Activated naive CD4-positive, alpha-beta T cell treated with anti-CD3 and anti-CD28 coated beads, Interleukin-2, amount 50 U/mL, for 24 hours (primary cell): ENCODE results near the gene ZNF506.
"Not testable (repeated sequence)": the region's sequence is repeated elsewhere in the genome, so short reads cannot be mapped to it uniquely, and the experiment has no call there.

Experiments used
- H3K27ac Mint-ChIP-seq: one replicate; pipeline ENCODE4 v1.8.0; 2021; ENCODE audit warnings: mild to moderate bottlenecking, mixed read lengths
- H3K27me3 Mint-ChIP-seq: one replicate; pipeline ENCODE4 v1.8.0; 2021; ENCODE audit warnings: mixed read lengths
- H3K36me3 Mint-ChIP-seq: one replicate; pipeline ENCODE4 v1.8.0; 2021; ENCODE audit warnings: mixed read lengths
- H3K4me1 Mint-ChIP-seq: one replicate; pipeline ENCODE4 v1.8.0; 2021; ENCODE audit warnings: mixed read lengths
- H3K4me3 Mint-ChIP-seq: one replicate; pipeline ENCODE4 v1.8.0; 2021; ENCODE audit warnings: mild to moderate bottlenecking, mixed read lengths
- H3K9me3 Mint-ChIP-seq: one replicate; pipeline ENCODE4 v1.8.0; 2021; ENCODE audit warnings: mixed read lengths

The ZNF506 gene

DNA sequence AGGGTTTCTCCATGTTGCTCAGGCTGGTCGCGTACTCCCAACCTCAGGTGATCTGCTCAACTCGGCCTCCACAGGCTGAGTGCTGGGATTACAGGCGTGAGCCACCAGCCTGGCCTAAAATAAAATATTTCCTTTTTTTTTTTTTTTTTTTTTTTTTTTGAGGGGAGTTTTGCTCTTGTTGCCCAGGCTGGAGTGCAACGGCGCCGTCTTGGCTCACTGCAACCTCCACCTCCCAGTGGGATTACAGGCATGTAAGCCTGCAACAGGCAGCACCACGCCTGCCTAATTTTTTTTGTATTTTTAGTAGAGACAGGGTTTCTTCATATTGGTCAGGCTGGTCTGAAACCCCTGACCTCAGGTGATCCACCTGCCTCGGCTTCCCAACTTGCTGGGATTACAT, 4.9 kb downstream of the ZNF506 start:
- peaks cover 69% of the 10 kb centered on the region for H3K4me1 Mint-ChIP-seq
- peak overlapping the region; percentile 73 for H3K4me3 Mint-ChIP-seq
- H3K36me3 Mint-ChIP-seq, result peaks cover 46% of the 10 kb centered on the region
- peak overlapping the region; percentile 79 for H3K27ac Mint-ChIP-seq
- no peaks in the 10 kb centered on the region for H3K27me3 Mint-ChIP-seq
- H3K9me3 Mint-ChIP-seq, result peaks cover 5% of the 10 kb centered on the region

DNA sequence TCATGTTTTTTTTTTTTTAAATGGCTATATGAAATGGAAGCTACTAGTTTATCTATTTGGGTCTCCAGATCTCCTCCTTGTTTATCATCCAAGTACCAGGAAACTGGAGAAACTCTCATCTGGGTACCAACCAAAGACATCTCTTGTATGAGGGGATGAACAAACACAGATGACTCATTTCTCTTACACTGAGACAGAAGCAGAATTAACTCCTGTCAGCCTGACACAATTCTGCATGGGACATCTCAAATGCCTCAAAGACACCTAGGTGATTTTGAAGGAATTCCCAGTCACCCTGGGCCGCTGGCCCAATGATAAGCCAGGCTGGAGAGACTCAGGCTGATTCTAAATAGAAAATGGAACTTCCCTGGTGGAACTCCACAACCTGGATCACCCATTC, 9.6 kb downstream of the ZNF506 start:
- not testable (repeated sequence) for H3K27ac Mint-ChIP-seq, H3K4me3 Mint-ChIP-seq, H3K9me3 Mint-ChIP-seq, H3K27me3 Mint-ChIP-seq
- H3K36me3 Mint-ChIP-seq, result peaks cover 52% of the 10 kb centered on the region
- H3K4me1 Mint-ChIP-seq, result peaks cover 48% of the 10 kb centered on the region

DNA sequence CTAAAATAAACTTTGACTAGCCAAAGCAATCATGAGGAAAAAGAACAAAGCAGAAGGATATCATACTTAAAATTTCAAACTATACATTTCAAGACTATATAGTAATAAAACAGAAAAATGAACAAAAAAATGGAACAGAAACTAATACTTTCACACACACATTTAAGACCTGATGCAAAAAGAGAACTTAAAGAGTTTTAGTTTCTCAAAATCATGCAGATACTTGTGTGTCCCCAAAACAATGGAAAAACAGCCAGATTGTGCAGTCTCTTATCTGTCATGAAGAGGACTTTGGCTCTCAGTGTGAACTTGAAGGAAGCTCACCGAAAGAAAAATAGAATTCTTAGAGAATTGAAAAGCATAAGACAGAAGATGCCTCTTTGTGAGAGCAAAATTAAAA, 16.1 kb downstream of the ZNF506 start:
- Mint-ChIP-seq H3K27me3 (no peaks in the 10 kb centered on the region), H3K4me1 (peaks cover 24% of the 10 kb centered on the region), H3K4me3 (no peak overlapping the region), H3K27ac (no peak overlapping the region), H3K36me3 (peaks cover 45% of the 10 kb centered on the region), H3K9me3 (no peaks in the 10 kb centered on the region)

DNA sequence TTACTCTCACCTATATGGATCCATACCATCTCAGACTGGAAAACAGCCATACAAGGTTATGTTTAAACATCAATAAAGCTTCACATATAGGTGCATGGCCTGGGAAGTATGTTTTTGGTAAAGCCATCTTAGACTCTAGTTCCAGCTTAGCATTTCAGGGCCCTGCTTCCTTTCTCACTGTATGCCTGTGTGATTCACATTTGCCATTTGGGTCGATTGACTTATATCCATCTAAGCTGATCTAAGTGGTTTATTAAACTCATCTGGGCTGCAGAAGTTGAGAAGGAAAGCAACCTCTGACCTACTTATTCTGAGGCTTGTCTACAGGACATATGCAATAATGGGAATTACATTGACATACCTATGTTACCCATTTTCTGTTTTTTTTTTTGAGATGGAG, 33.5 kb downstream of the ZNF506 start:
- no peak overlapping the region for H3K4me3 Mint-ChIP-seq
- H3K4me1 Mint-ChIP-seq, result peaks cover 29% of the 10 kb centered on the region
- no peaks in the 10 kb centered on the region for H3K27me3 Mint-ChIP-seq
- H3K27ac Mint-ChIP-seq, result no peak overlapping the region
- H3K9me3 Mint-ChIP-seq, result peaks cover 8% of the 10 kb centered on the region
- peaks cover 45% of the 10 kb centered on the region for H3K36me3 Mint-ChIP-seq

DNA sequence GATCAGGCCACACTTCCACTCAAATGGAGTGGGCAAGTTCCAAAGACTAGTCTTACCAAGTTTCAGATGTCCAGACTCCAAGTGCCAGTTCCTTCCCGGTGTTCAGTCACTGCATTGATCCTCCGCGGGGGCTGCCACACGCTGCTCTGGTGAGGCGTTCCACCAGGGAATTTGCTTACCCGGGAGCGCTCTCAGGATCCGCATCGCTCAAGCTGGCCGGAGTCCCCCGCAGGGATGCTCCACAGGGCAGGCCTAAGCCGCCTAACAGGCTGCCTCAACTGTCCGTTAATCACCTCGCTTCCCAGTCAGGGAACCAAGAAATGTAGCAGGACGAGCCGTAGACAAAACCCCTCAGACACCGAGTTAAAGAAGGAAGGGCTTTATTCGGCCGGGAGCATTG, 36.1 kb downstream of the ZNF506 start:
- not testable (repeated sequence) for H3K27ac Mint-ChIP-seq, H3K4me3 Mint-ChIP-seq, H3K27me3 Mint-ChIP-seq
- Mint-ChIP-seq H3K9me3 (peaks cover 14% of the 10 kb centered on the region), H3K4me1 (peaks cover 48% of the 10 kb centered on the region), H3K36me3 (peaks cover 44% of the 10 kb centered on the region)

DNA sequence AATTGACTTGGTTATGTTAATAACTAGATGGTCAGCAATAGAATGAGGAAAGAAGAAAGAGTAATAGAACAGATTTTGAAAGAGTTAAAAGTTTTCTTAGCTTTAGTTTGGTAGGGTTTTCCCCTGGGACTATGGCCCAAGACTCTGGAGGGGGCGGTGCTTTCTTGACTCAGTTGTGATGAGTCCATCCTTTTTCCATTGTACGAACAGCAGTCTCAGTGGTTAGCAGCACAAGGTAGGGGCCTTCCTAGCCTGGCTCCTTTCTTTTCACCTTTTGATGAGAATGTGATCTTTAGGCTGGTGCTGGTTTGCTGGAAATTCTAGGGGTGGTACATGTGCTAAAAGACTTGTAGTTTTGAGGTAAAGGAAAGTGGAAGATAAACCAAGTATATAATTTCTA, 38.8 kb downstream of the ZNF506 start:
- H3K36me3 Mint-ChIP-seq, result peaks cover 50% of the 10 kb centered on the region
- peak overlapping the region; percentile 71 for H3K27ac Mint-ChIP-seq
- peak overlapping the region; percentile 1 for H3K4me3 Mint-ChIP-seq
- H3K27me3 Mint-ChIP-seq, result no peaks in the 10 kb centered on the region
- peaks cover 68% of the 10 kb centered on the region for H3K4me1 Mint-ChIP-seq
- peaks cover 14% of the 10 kb centered on the region for H3K9me3 Mint-ChIP-seq

DNA sequence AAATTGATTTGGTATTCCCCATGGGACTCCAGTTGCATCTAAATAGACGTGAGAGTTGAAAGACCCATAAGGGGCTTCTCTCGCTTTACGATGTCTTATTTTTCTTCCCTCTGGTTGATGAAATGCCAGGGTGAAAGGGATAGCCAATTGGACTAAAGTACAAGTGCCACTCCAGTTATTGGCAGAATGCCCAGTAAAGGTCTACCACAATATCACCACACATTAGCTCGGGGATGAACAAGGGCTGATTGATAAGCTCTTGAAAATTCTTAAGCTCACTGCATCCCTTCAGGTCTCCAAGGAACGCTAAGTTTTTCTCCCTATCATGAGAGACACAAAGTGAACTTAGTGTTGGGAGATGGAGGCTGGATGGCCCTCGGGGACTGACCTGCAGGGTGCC, 39.8 kb downstream of the ZNF506 start:
- Mint-ChIP-seq H3K36me3 (peaks cover 43% of the 10 kb centered on the region), H3K4me1 (peaks cover 76% of the 10 kb centered on the region), H3K4me3 (peak overlapping the region; percentile 26), H3K9me3 (peaks cover 14% of the 10 kb centered on the region)
- not testable (repeated sequence) for H3K27me3 Mint-ChIP-seq, H3K27ac Mint-ChIP-seq

DNA sequence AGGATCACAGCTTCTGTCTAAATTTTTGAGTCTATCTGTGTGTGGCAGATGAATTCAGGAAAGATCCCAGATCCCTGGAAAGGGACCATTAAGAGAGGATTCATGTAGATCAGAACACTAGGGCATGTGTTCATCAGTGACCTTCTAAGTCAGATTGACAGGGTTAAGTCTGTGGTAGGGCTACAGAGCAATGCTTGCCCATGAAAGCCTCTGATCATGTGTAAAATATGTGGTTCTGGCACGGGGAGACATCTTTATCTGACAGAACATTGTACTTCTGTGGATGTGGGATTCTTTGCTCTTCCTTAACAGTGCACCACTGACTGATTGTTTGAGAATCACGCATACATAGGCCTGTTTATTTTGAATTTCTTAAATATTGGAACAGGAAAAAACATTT, 42.9 kb downstream of the ZNF506 start:
- H3K4me3 Mint-ChIP-seq, result peak overlapping the region; percentile 99
- H3K27me3 Mint-ChIP-seq, result no peaks in the 10 kb centered on the region
- peak overlapping the region; percentile 52 for H3K27ac Mint-ChIP-seq
- H3K9me3 Mint-ChIP-seq, result peaks cover 6% of the 10 kb centered on the region
- H3K36me3 Mint-ChIP-seq, result peaks cover 27% of the 10 kb centered on the region
- peaks cover 69% of the 10 kb centered on the region for H3K4me1 Mint-ChIP-seq

DNA sequence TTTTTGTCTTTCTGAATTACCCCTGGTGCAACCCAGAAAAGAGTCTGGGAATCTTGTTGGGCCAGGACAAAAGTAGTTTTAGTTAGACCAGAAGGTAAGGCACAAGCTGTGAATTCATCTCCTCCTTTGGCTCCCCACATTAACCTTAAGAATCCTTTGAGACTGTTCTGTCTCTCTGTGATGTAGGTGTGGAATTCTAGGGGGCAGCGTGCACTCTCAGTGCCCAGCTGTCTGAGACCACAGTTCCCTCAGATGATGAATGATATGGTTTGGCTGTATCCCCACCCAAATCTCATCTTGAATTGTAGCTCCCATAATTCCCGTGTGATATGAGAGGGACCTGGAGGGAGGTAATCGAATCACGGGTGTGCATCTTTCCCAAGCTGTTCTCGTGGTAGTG, 43.9 kb downstream of the ZNF506 start:
- Mint-ChIP-seq H3K9me3 (peaks cover 5% of the 10 kb centered on the region), H3K4me3 (peak overlapping the region; percentile 99), H3K27me3 (no peaks in the 10 kb centered on the region), H3K27ac (peak overlapping the region; percentile 26), H3K36me3 (peaks cover 27% of the 10 kb centered on the region), H3K4me1 (peaks cover 64% of the 10 kb centered on the region)

DNA sequence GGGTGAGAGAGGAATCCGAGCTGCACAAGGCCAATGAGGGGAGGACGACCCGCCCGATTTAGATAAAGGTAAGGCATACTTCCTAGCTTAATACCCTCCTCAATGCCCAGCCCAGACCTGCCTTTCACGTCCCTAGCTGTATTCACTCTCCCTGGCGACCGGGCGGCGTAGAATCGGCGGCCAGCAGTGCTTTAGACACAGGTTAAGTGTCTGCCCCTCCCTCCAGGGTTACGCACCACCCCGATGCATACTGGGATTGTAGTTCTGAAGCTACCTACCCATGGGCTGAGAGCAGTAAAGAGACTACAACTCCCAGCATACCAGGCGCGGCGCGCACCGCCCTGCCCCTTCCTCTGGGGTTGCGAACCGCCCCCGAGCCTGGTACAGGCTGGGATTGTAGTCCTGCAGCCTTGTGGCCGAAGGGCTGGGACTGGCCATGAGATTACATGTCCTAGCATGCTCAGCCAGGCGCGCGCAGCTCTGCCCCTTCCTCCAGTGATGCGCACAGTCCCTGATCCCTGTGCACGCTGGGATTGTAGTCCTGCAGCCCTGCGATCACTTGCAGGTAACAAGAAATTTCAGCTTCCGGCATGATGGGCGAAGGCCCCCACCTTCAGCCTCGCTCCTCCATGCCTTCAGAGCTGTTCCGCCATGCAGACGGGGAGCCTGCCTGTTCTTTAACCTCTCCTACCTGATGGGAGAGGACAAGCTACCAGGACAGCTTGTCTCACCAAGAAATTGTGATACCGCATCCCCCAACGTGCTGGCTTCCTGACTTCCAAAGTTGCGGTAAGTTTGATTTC, 45.1 kb downstream of the ZNF506 start:
- peaks cover 52% of the 10 kb centered on the region for H3K4me1 Mint-ChIP-seq
- H3K36me3 Mint-ChIP-seq, result peaks cover 21% of the 10 kb centered on the region
- no peaks in the 10 kb centered on the region for H3K27me3 Mint-ChIP-seq
- peak overlapping the region; percentile 95 for H3K27ac Mint-ChIP-seq
- no peaks in the 10 kb centered on the region for H3K9me3 Mint-ChIP-seq
- H3K4me3 Mint-ChIP-seq, result peak overlapping the region; percentile 99

DNA sequence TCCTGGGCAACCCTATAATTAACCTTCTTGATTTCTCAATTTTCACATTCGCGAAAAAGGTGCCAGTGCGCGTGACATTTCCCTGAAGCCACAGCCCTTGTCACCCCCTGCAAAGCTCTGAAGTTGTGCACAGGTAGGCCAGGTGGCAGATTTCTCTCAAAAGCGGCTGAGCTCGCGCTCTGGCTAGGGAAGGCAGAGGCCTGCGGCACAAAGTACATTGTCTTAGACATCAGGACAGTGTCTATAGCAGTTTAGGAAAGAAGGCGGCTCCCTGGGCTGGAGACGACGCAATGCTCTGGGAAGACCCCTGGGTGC, 45.7 kb downstream of the ZNF506 start:
- peak overlapping the region; percentile 99 for H3K4me3 Mint-ChIP-seq
- H3K9me3 Mint-ChIP-seq, result no peaks in the 10 kb centered on the region
- no peaks in the 10 kb centered on the region for H3K27me3 Mint-ChIP-seq
- H3K4me1 Mint-ChIP-seq, result peaks cover 49% of the 10 kb centered on the region
- H3K27ac Mint-ChIP-seq, result peak overlapping the region; percentile 95
- peaks cover 18% of the 10 kb centered on the region for H3K36me3 Mint-ChIP-seq

DNA sequence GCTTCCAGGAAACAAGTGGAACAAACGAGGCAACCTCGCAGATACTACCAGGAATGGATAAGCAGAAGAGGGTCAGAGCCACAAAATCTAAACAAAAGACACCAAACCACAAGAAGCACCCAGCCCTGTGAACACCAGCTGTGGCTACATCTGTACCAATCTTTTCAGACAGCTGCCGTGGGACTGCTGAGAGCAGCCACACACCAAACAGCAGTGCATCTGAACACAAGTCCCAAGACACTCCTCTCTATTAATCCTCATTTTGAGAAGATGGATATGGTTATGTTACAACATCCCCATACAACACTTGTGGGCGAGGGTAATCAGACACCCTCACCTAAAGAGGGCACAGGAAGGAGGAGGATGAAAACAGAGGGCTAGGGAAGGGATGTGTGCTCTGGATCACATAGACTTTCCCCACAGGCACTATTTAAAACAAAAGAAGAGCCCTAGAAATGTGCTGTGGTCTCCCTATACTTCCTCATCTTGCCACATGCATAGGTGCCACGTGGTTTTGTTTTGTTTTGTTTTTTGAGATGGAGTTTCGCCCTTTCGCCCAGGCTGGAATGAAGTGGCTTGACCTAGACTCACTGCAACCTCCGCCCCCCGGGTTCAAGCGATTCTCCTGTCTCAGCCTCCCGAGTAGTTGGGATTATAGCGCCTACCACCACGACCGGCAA, 47.1 kb downstream of the ZNF506 start:
- peaks cover 10% of the 10 kb centered on the region for H3K36me3 Mint-ChIP-seq
- H3K4me3 Mint-ChIP-seq, result no peak overlapping the region
- no peaks in the 10 kb centered on the region for H3K9me3 Mint-ChIP-seq
- H3K4me1 Mint-ChIP-seq, result peaks cover 38% of the 10 kb centered on the region
- no peak overlapping the region for H3K27ac Mint-ChIP-seq
- H3K27me3 Mint-ChIP-seq, result no peaks in the 10 kb centered on the region

DNA sequence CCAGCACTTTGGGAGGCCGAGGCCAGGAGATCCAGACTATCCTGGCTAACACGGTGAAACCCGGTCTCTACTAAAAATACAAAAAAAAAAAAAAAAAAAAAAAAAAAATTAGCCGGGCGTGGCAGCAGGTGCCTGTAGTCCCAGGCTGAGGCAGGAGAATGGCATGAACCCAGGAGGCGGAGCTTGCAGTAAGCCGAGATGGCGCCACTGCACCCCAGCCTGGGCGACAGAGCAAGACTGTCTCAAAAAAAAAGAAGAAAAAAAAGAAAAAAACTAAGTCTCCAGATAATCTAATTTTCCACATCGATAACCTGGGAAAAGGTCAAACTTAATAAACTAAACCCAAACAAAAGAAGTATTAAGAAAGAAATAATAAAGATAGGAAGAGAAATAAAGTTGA, 49.6 kb downstream of the ZNF506 start:
- H3K4me1 Mint-ChIP-seq, result peaks cover 13% of the 10 kb centered on the region
- not testable (repeated sequence) for H3K27ac Mint-ChIP-seq, H3K4me3 Mint-ChIP-seq, H3K9me3 Mint-ChIP-seq, H3K36me3 Mint-ChIP-seq, H3K27me3 Mint-ChIP-seq

DNA sequence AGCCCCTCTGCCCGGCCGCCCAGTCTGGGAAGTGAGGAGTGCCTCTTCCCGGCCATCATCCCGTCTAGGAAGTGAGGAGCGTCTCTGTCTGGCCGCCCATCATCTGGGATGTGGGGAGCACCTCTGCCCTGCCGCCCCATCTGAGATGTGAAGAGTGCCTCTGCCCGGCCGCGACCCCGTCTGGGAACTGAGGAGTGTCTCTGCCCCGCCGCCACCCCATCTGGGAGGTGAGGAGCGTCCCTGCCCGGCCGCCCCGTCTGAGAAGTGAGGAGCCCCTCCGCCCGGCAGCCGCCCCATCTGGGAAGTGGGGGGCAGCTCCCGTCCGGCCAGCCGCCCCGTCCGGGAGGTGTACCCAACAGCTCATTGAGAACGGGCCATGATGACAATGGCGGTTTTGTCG, 51.6 kb downstream of the ZNF506 start:
- H3K36me3 Mint-ChIP-seq, H3K9me3 Mint-ChIP-seq, H3K4me3 Mint-ChIP-seq, H3K27ac Mint-ChIP-seq, H3K4me1 Mint-ChIP-seq, H3K27me3 Mint-ChIP-seq: not testable (repeated sequence)

DNA sequence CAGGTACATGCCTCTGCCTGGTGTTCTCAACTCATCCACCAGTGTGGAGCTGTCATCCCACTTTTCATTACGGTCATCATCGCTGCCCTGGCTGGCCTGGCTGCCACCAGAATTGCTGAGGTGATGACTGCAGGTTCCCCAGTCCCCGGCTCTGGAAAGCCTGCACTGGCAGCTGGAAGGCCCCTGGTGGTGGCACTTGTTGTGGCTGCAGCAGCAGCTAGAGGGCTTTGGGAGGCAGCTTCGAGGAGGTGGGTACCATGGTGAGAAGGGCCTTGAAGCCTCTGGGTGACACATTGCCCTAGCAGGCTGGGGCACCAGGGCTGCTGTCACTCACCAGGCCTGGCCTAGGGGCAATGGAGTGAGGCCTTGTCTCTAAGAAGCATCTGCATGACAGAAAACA, 63.4 kb downstream of the ZNF506 start:
- Mint-ChIP-seq H3K9me3 (no peaks in the 10 kb centered on the region), H3K27ac (no peak overlapping the region), H3K36me3 (peaks cover 6% of the 10 kb centered on the region)

DNA sequence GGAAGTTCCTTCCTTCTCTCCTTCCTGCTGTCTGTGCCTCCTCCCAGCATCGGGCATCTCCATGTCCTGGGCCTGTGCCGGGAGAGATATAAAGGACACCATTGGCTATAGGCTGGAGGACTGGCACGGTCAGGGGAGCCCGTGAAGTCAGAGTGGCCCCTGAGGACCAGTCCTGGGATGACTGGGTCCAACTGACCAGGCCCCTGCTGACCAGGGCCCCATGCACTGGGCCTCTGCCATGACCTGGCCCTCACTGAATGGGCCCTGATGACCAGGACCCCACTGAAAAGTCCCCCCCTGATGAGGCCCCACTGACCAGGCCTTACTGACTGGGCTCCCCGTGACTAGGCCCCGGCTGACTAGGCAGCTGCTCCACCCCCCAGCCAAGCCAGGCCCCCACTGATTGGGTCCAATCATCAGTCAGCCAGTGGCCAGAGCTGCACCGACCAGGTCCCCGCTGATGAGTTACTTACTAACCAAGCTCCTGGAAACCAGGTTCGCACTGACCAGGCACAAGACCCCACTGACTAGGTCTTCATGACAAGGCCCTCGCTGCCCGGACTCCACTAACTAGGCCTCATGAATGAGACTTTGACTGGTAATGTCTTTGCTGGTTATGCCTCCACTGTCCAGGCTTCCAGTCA, 68.7 kb downstream of the ZNF506 start:
- no peaks in the 10 kb centered on the region for H3K36me3 Mint-ChIP-seq
- no peaks in the 10 kb centered on the region for H3K4me1 Mint-ChIP-seq
- no peak overlapping the region for H3K27ac Mint-ChIP-seq
- no peak overlapping the region for H3K4me3 Mint-ChIP-seq
- H3K9me3 Mint-ChIP-seq, result no peaks in the 10 kb centered on the region
- H3K27me3 Mint-ChIP-seq, result no peaks in the 10 kb centered on the region

More for the DNA sequence above, 63.4 kb downstream of the ZNF506 start:
- Mint-ChIP-seq H3K27me3 (no peaks in the 10 kb centered on the region), H3K4me3 (no peak overlapping the region), H3K4me1 (no peaks in the 10 kb centered on the region)
